SK-N-SH (cell line): ENCODE measurements around the gene TGM4. TPM values are rescaled to one million over a fixed set of nuclear protein-coding genes. Genes with fewer than 3 reads are reported as not detected.

Experiments
- CTCF ChIA-PET: fragments of 300-600, 350-600 bp; formaldehyde crosslinking; extraction: SDS; loops from one replicate; lab custom pipeline; 2021; lab: Yijun Ruan, JAX
- POLR2A ChIA-PET: fragments of 350-600 bp; sonication (Branson Sonifier 250); formaldehyde crosslinking; extraction: SDS; loops from one replicate; lab custom pipeline; 2020; ENCODE audit warnings: antibody characterized with exemption, inconsistent platforms; lab: Yijun Ruan, JAX
- DNase-seq: peaks from one replicate; pipeline ENCODE4 v3.0.0; 2012
- H2AFZ ChIP-seq: fragments of 200-600 bp; sonication (generic); 2 replicates; pipeline ENCODE4 v1.8.1; 2016; ENCODE audit warnings: antibody characterized with exemption, mild to moderate bottlenecking, low read depth
- H3F3A ChIP-seq: fragments of 200-600 bp; sonication (generic); replicated peaks from 2 replicates; pipeline ENCODE3; 2016; ENCODE audit warnings: antibody characterized with exemption, mild to moderate bottlenecking; ENCODE audit not compliant: insufficient read depth
- H3K27ac ChIP-seq, 2 experiments: fragments of 200-500 bp in 1 of 2; fragments of 200-600 bp in 1 of 2; sonication (Bioruptor generic) in 1 of 2; sonication (generic), shearing (Covaris generic) in 1 of 2; 2 replicates each; pipeline versions ENCODE4 v1.5.1 to v1.6.1; 2014 to 2016; ENCODE audit warnings: low read depth in 2 of 2, inconsistent platforms in 1 of 2, low read length in 1 of 2, mild to moderate bottlenecking in 1 of 2, mixed read lengths in 1 of 2
- H3K27me3 ChIP-seq: fragments of 200-600 bp; sonication (generic), shearing (Covaris generic); 2 replicates; pipeline ENCODE4 v1.6.1; 2016; ENCODE audit warnings: mixed run types; ENCODE audit not compliant: insufficient read depth
- H3K36me3 ChIP-seq, 2 experiments: fragments of 200-500 bp in 1 of 2; fragments of 200-600 bp in 1 of 2; sonication (Bioruptor generic) in 1 of 2; sonication (generic) in 1 of 2; replicated peaks in 1 of 2; 2 replicates each; pipeline versions ENCODE3 to v1.5.1; 2014 to 2016; ENCODE audit warnings: low read length in 1 of 2, mild to moderate bottlenecking in 1 of 2; ENCODE audit not compliant: insufficient read depth in 2 of 2, control insufficient read depth in 1 of 2
- H3K4me1 ChIP-seq, 2 experiments: fragments of 200-500 bp in 1 of 2; fragments of 200-600 bp in 1 of 2; sonication (Bioruptor generic) in 1 of 2; sonication (generic), shearing (Covaris generic) in 1 of 2; 2 replicates each; pipeline versions ENCODE4 v1.5.1 to v1.6.1; 2014 to 2016; ENCODE audit warnings: low read depth in 1 of 2, low read length in 1 of 2, mixed run types in 1 of 2; ENCODE audit not compliant: insufficient read depth in 2 of 2, control insufficient read depth in 1 of 2
- H3K4me2 ChIP-seq: fragments of 200-600 bp; sonication (generic), shearing (Covaris generic); 2 replicates; pipeline ENCODE4 v1.6.1; 2017; ENCODE audit warnings: mixed run types
- H3K4me3 ChIP-seq, 2 experiments: fragments of 200-500 bp in 1 of 2; fragments of 200-600 bp in 1 of 2; sonication (Bioruptor generic) in 1 of 2; sonication (generic), shearing (Covaris generic) in 1 of 2; 2 replicates each; pipeline versions ENCODE4 v1.5.1 to v1.8.1; 2014 to 2016; ENCODE audit warnings: low read depth in 2 of 2, inconsistent platforms in 1 of 2, low read length in 1 of 2, mild to moderate bottlenecking in 1 of 2, mixed read lengths in 1 of 2, moderate library complexity in 1 of 2
- H3K79me2 ChIP-seq: fragments of 200-600 bp; sonication (generic); 2 replicates; pipeline ENCODE4 v1.8.1; 2017; ENCODE audit warnings: mild to moderate bottlenecking; ENCODE audit not compliant: insufficient read depth
- H3K9ac ChIP-seq: fragments of 200-600 bp; sonication (generic); 2 replicates; pipeline ENCODE4 v1.6.1; 2017; ENCODE audit warnings: mixed run types
- H3K9me2 ChIP-seq: fragments of 200-600 bp; sonication (generic); 2 replicates; pipeline ENCODE4 v1.6.1; 2017; ENCODE audit warnings: mixed run types
- H3K9me3 ChIP-seq: fragments of 200-600 bp; sonication (generic); 2 replicates; pipeline ENCODE4 v1.6.1; 2017; ENCODE audit warnings: mixed run types, mild to moderate bottlenecking, moderate library complexity
- H4K20me1 ChIP-seq: fragments of 200-600 bp; sonication (generic); 2 replicates; pipeline ENCODE4 v1.6.1; 2017; ENCODE audit warnings: mild to moderate bottlenecking, mixed run types; ENCODE audit not compliant: insufficient read depth
- EP300 ChIP-seq, 2 experiments: IDR thresholded peaks; 2 replicates each; pipeline versions ENCODE4 v1.4.0 to v1.6.1; 2012; ENCODE audit warnings: borderline replicate concordance in 1 of 2, low read depth in 1 of 2, low read length in 1 of 2
- FOSL2 ChIP-seq: IDR thresholded peaks from 2 replicates; pipeline ENCODE4 v1.4.0; 2012; ENCODE audit warnings: low read depth, mild to moderate bottlenecking, moderate library complexity, borderline replicate concordance
- GABPA ChIP-seq: IDR thresholded peaks from 2 replicates; pipeline ENCODE4 v1.4.0; 2012; ENCODE audit warnings: low read depth, mild to moderate bottlenecking
- JUND ChIP-seq: IDR thresholded peaks from 2 replicates; pipeline ENCODE4 v1.4.0; 2012
- MEF2A ChIP-seq: IDR thresholded peaks from 2 replicates; pipeline ENCODE4 v1.4.0; 2012; ENCODE audit warnings: low read depth, borderline replicate concordance
- MXI1 ChIP-seq: IDR thresholded peaks from 2 replicates; pipeline ENCODE4 v1.6.1; 2012; ENCODE audit warnings: mild to moderate bottlenecking, low read depth, low read length, improper control_type of control experiment
- POLR2AphosphoS5 ChIP-seq: IDR thresholded peaks from 2 replicates; pipeline ENCODE4 v1.6.1; 2012; ENCODE audit warnings: low read depth, low read length
- RAD21 ChIP-seq: IDR thresholded peaks from 2 replicates; pipeline ENCODE4 v1.6.1; 2012; ENCODE audit warnings: mild to moderate bottlenecking, low read length
- RCOR1 ChIP-seq: fragments of 150-350 bp; IDR thresholded peaks from 2 replicates; pipeline ENCODE4 v1.6.1; 2017; ENCODE audit warnings: antibody characterized with exemption, low read length
- REST ChIP-seq: IDR thresholded peaks from 2 replicates; pipeline ENCODE4 v1.6.1; 2012; ENCODE audit warnings: mild to moderate bottlenecking, low read depth, low read length, moderate library complexity
- TCF12 ChIP-seq: IDR thresholded peaks from 2 replicates; pipeline ENCODE4 v1.4.0; 2012
- TEAD4 ChIP-seq: IDR thresholded peaks from 2 replicates; pipeline ENCODE4 v1.4.0; 2012; ENCODE audit warnings: mild to moderate bottlenecking, borderline replicate concordance; ENCODE audit not compliant: insufficient read depth
- ZBTB33 ChIP-seq: IDR thresholded peaks from 2 replicates; pipeline ENCODE4 v1.4.0; 2012; ENCODE audit warnings: low read depth, borderline replicate concordance
- WGBS: methylation state at CpG from one replicate; pipeline ENCODE4 v1.1.6; 2017; ENCODE audit warnings: low lambda C conversion rate; 5-methylcytosine and 5-hydroxymethylcytosine counted together
- polyA plus RNA-seq, 3 experiments: library from polyadenylated mRNA; depleted of rRNA; stranded (reverse); fragments of >200 nt; gene quantifications; 2 replicates each; pipeline ENCODE4 v1.2.3, GENCODE V29; 2012
- TF ChIP-seq, protein P1 (sequence below): fragments of 150-350 bp; IDR thresholded peaks from 2 replicates; pipeline ENCODE4 v1.6.1; 2017; ENCODE audit warnings: antibody characterized with exemption, low read length, low read depth, borderline replicate concordance

Gene TGM4
- polyA plus RNA-seq, 1 of the 3 experiments (the other 2 are of a cell fraction), result 0.12 TPM

DNA sequence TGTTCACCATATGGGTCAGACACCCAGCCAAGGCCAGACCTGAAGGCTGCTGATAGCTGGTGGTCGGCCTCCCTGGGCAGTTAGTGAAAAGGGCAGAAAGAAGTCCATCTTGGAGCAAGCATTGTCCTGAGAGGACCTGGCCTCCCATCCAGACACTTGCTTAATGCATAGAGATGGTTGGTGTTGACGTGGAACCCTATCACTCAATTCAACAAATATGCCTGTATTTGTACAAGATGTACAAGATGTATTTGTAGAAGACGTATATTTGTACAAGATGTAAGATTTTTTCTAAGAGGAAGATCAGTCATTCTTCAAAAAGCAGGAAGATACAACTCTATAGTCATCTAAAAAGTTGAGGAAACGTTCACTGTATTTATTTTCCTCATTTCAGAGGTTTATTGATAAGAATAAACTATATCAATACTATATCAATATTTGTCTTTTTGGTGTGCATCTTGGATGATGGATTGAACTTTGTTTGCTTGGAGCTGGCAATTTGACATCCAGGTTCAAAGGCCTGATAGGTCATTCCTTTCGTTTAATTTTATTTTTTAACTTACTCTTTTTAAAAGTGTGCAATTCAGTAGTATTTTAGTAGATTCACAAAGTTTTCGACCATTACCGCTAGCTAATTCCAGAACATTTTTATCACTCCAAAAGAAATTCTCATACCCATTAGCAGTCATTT is 6.8 kb upstream of the TGM4 start:
- POLR2A ChIA-PET, result no interaction called here
- no peaks in the 10 kb centered on the region for H3K9me2 ChIP-seq
- WGBS, result 96% methylated on average over 7 of the region's 7 CpGs
- no peak overlapping the region for H3K4me2 ChIP-seq
- no peak overlapping the region for H3K27ac ChIP-seq
- peaks cover 4% of the 10 kb centered on the region in 2 experiments for H3K36me3 ChIP-seq
- no peak overlapping the region for H2AFZ ChIP-seq
- H3K4me1 ChIP-seq, result peaks cover 3 to 4% of the 10 kb centered on the region in 2 experiments; a peak in 2 of 4 replicates
- no peak overlapping the region for H3K4me3 ChIP-seq
- no peak overlapping the region for H3K9ac ChIP-seq
- CTCF ChIA-PET, result interaction anchor here (1.1 to 1.2 kb wide), 2 partner anchors 17 to 47 kb away, joined by 3 read pairs; no protein-coding TSS in a partner anchor
- no peaks in the 10 kb centered on the region for H3K27me3 ChIP-seq
- DNase-seq, result no peak
- no peaks in the 10 kb centered on the region for H3K9me3 ChIP-seq
- H3F3A ChIP-seq, result no peaks in the 10 kb centered on the region
- no peak for TF ChIP-seq GABPA
- TF ChIP-seq TCF12, result no peak
- TF ChIP-seq POLR2AphosphoS5, result no peak
- no peak for TF ChIP-seq TEAD4
- no peak for TF ChIP-seq ZBTB33
- TF ChIP-seq MXI1, result no peak
- no peak for TF ChIP-seq MEF2A
- no peak for TF ChIP-seq JUND
- TF ChIP-seq RCOR1, result no peak
- no peak for TF ChIP-seq FOSL2
- no peak for TF ChIP-seq REST
- TF ChIP-seq, protein P1, sequence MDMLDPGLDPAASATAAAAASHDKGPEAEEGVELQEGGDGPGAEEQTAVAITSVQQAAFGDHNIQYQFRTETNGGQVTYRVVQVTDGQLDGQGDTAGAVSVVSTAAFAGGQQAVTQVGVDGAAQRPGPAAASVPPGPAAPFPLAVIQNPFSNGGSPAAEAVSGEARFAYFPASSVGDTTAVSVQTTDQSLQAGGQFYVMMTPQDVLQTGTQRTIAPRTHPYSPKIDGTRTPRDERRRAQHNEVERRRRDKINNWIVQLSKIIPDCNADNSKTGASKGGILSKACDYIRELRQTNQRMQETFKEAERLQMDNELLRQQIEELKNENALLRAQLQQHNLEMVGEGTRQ, result no peak
- no peak for TF ChIP-seq EP300 (IDR thresholded peaks at IDR 0.05; ENCODE audit: borderline replicate concordance in 1 of 2, low read depth in 1 of 2, low read length in 1 of 2)
- no peak for TF ChIP-seq RAD21
- no peaks in the 10 kb centered on the region for H3K79me2 ChIP-seq
- no peaks in the 10 kb centered on the region for H4K20me1 ChIP-seq
